Measurements from ENCODE around the gene MARS1. TPM values are rescaled to one million over a fixed set of nuclear protein-coding genes. Genes with fewer than 3 reads are reported as not detected.
"Not testable (repeated sequence)": the region's sequence is repeated elsewhere in the genome, so short reads cannot be mapped to it uniquely, and the experiment has no call there.

Gene MARS1
- total RNA-seq, 8 experiments from 2014 or later: 133 to 437 (median 224) TPM

- Histone ChIP-seq H3K4me1 (replicated peaks in 1 of 2) (peaks cover 29 to 34% of the 10 kb centered on the region in 2 donors), H3K27ac (peak overlapping the region in 1 of 2 donors; percentile 15), H3K4me3 (peak overlapping the region in 2 of 5 donors; percentile 88 to 98)
- in situ Hi-C loops (cut with MboI; ENCODE audit: low pct_unique_long_range_greater_than_20kb in 2 of 9, low sequenced_read_pairs in 9 of 9, unreplicated experiment in 9 of 9): no loop called here
- no peak for ATAC-seq (replicated peaks in 6 of 8)
- 11 to 100% (median 60%) methylated on average over 1 of the region's 1 CpG; no CpG with 5 or more reads in 5 of the 10 experiments for WGBS, 10 experiments
Observed at GRCh38 chr12:57517187-57517586, 29.3 kb downstream of the MARS1 start.

GRCh38 chr12:57517718-57518117 is 29.9 kb downstream of the MARS1 start:
- H3K27ac ChIP-seq; ATAC-seq (replicated peaks in 6 of 8); in situ Hi-C loops (cut with MboI; ENCODE audit: low pct_unique_long_range_greater_than_20kb in 2 of 9, low sequenced_read_pairs in 9 of 9, unreplicated experiment in 9 of 9): not testable (repeated sequence)
- 40 to 100% (median 95%) methylated on average over 3 to 8 of the region's 10 CpGs; no CpG with 5 or more reads in 2 of the 10 experiments for WGBS, 10 experiments
- peaks cover 29 to 35% of the 10 kb centered on the region in 2 donors for H3K4me1 ChIP-seq (replicated peaks in 1 of 2)
- H3K4me3 ChIP-seq: peak overlapping the region; percentile 3 to 98 (median 88)

- WGBS, 10 experiments: 49 to 100% (median 81%) methylated on average over 1 to 8 of the region's 8 CpGs; no CpG with 5 or more reads in 1 of the 10 experiments
- in situ Hi-C loops (cut with MboI; ENCODE audit: low pct_unique_long_range_greater_than_20kb in 2 of 9, low sequenced_read_pairs in 9 of 9, unreplicated experiment in 9 of 9): no loop called here
- Histone ChIP-seq H3K4me1 (replicated peaks in 1 of 2) (peaks cover 29 to 35% of the 10 kb centered on the region in 2 donors), H3K4me3 (peak overlapping the region; percentile 67 to 98 (median 88)), H3K27ac (peak overlapping the region; percentile 16 to 97)
- ATAC-seq (replicated peaks in 6 of 8): no peak
Observed at GRCh38 chr12:57518176-57518919, 30.5 kb downstream of the MARS1 start.

GRCh38 chr12:57518920-57519795 is 31.3 kb downstream of the MARS1 start:
- ATAC-seq (replicated peaks in 6 of 8): no peak
- WGBS, 10 experiments: 0 to 50% (median 14%) methylated on average over 1 to 6 of the region's 7 CpGs; no CpG with 5 or more reads in 2 of the 10 experiments
- peak overlapping the region; percentile 67 to 98 (median 88) for H3K4me3 ChIP-seq
- H3K27ac ChIP-seq: peak overlapping the region; percentile 96 to 97
- in situ Hi-C loops (cut with MboI; ENCODE audit: low pct_unique_long_range_greater_than_20kb in 2 of 9, low sequenced_read_pairs in 9 of 9, unreplicated experiment in 9 of 9): no loop called here
- peaks cover 35 to 41% of the 10 kb centered on the region in 2 donors for H3K4me1 ChIP-seq (replicated peaks in 1 of 2)

GRCh38 chr12:57519796-57520052 is 31.9 kb downstream of the MARS1 start:
- Histone ChIP-seq H3K4me3 (peak overlapping the region; percentile 67 to 98 (median 88)), H3K4me1 (replicated peaks in 1 of 2) (peaks cover 40 to 46% of the 10 kb centered on the region in 2 donors), H3K27ac (peak overlapping the region; percentile 96 to 97)
- in situ Hi-C loops (cut with MboI; ENCODE audit: low pct_unique_long_range_greater_than_20kb in 2 of 9, low sequenced_read_pairs in 9 of 9, unreplicated experiment in 9 of 9): no loop called here
- 0 to 10% (median 0%) methylated on average over 1 to 7 of the region's 8 CpGs; no CpG with 5 or more reads in 7 of the 10 experiments for WGBS, 10 experiments
- peak in 1 of 8 experiments; percentile 0 for ATAC-seq (replicated peaks in 6 of 8)

- in situ Hi-C loops (cut with MboI; ENCODE audit: low pct_unique_long_range_greater_than_20kb in 2 of 9, low sequenced_read_pairs in 9 of 9, unreplicated experiment in 9 of 9): no loop called here
- H3K4me1 ChIP-seq (replicated peaks in 1 of 2): peaks cover 45 to 52% of the 10 kb centered on the region in 2 donors
Observed at GRCh38 chr12:57520053-57520818, 32.4 kb downstream of the MARS1 start, which contains the start of gene DDIT3. Gene DDIT3, minus strand, starts transcription at chr12:57520514. Its CDS starts 3,108 bp downstream, at chr12:57517406.

GRCh38 chr12:57521525-57522010 is 33.7 kb downstream of the MARS1 start:
- peak in 5 of 8 experiments; percentile 21 to 43 (median 28) for ATAC-seq (replicated peaks in 6 of 8)
- H3K27ac ChIP-seq: peak overlapping the region; percentile 94 to 99
- in situ Hi-C loops (cut with MboI; ENCODE audit: low pct_unique_long_range_greater_than_20kb in 2 of 9, low sequenced_read_pairs in 9 of 9, unreplicated experiment in 9 of 9): no loop called here
- 0 to 64% (median 15%) methylated on average over 2 to 13 of the region's 17 CpGs; no CpG with 5 or more reads in 3 of the 10 experiments for WGBS, 10 experiments
- peaks cover 50 to 59% of the 10 kb centered on the region in 2 donors for H3K4me1 ChIP-seq (replicated peaks in 1 of 2)
- H3K4me3 ChIP-seq: peak overlapping the region; percentile 41 to 62 (median 47)

More at GRCh38 chr12:57520053-57520818, 32.4 kb downstream of the MARS1 start, which contains the start of gene DDIT3:
- WGBS, 10 experiments: 0% methylated on average over 7 to 8 of the region's 52 CpGs; no CpG with 5 or more reads in 7 of the 10 experiments
- H3K4me3 ChIP-seq: peak within 1 kb of the TSS; percentile 67 to 98 (median 88)
- H3K27ac ChIP-seq: peak within 1 kb of the TSS; percentile 96 to 99
- ATAC-seq (replicated peaks in 6 of 8): peak; percentile 45 to 77 (median 64)

GRCh38 chr12:57522011-57522886 is 34.4 kb downstream of the MARS1 start, which contains the start of gene MBD6:
Gene MBD6, plus strand, starts transcription at chr12:57522824. Its CDS starts 1,480 bp downstream, at chr12:57524304.
- Histone ChIP-seq H3K27ac (peak within 1 kb of the TSS; percentile 94 to 99), H3K4me1 (replicated peaks in 1 of 2) (peaks cover 48 to 57% of the 10 kb centered on the region in 2 donors), H3K4me3 (peak within 1 kb of the TSS; percentile 41 to 62 (median 47))
- peak; percentile 37 to 60 (median 52) for ATAC-seq (replicated peaks in 6 of 8)
- WGBS, 10 experiments: 0 to 14% (median 6%) methylated on average over 1 to 7 of the region's 57 CpGs; no CpG with 5 or more reads in 4 of the 10 experiments
- in situ Hi-C loops (cut with MboI; ENCODE audit: low pct_unique_long_range_greater_than_20kb in 2 of 9, low sequenced_read_pairs in 9 of 9, unreplicated experiment in 9 of 9): no loop called here

- peak in 5 of 8 experiments; percentile 9 to 63 (median 52) for ATAC-seq (replicated peaks in 6 of 8)
- H3K4me1 ChIP-seq (replicated peaks in 1 of 2): peaks cover 40 to 50% of the 10 kb centered on the region in 2 donors
- H3K4me3 ChIP-seq: peak overlapping the region; percentile 41 to 62 (median 47)
- in situ Hi-C loops (cut with MboI; ENCODE audit: low pct_unique_long_range_greater_than_20kb in 2 of 9, low sequenced_read_pairs in 9 of 9, unreplicated experiment in 9 of 9): no loop called here
- 0% methylated on average over 1 to 2 of the region's 38 CpGs; no CpG with 5 or more reads in 7 of the 10 experiments for WGBS, 10 experiments
- H3K27ac ChIP-seq: peak overlapping the region; percentile 94 to 99
Observed at GRCh38 chr12:57522887-57523705, 35.2 kb downstream of the MARS1 start.

GRCh38 chr12:57523706-57524614 is 36.1 kb downstream of the MARS1 start:
- Histone ChIP-seq H3K4me3 (peak overlapping the region; percentile 41 to 62 (median 47)), H3K27ac (peak overlapping the region; percentile 94 to 99), H3K4me1 (replicated peaks in 1 of 2) (peaks cover 35 to 41% of the 10 kb centered on the region in 2 donors)
- no peak for ATAC-seq (replicated peaks in 6 of 8)
- WGBS, 10 experiments: 30 to 80% (median 63%) methylated on average over 1 to 8 of the region's 14 CpGs
- in situ Hi-C loops (cut with MboI; ENCODE audit: low pct_unique_long_range_greater_than_20kb in 2 of 9, low sequenced_read_pairs in 9 of 9, unreplicated experiment in 9 of 9): no loop called here
